GM18909 (cell line): Measurements from ENCODE around the gene ARHGAP36.

Source experiments
- ATAC-seq: cut with Tn5 transposase; IDR thresholded peaks from one replicate; pipeline ENCODE4 v1.9.1; 2021; ENCODE audit warnings: mild to moderate bottlenecking; ENCODE audit not compliant: unreplicated experiment, poor library complexity

Gene ARHGAP36, protein sequence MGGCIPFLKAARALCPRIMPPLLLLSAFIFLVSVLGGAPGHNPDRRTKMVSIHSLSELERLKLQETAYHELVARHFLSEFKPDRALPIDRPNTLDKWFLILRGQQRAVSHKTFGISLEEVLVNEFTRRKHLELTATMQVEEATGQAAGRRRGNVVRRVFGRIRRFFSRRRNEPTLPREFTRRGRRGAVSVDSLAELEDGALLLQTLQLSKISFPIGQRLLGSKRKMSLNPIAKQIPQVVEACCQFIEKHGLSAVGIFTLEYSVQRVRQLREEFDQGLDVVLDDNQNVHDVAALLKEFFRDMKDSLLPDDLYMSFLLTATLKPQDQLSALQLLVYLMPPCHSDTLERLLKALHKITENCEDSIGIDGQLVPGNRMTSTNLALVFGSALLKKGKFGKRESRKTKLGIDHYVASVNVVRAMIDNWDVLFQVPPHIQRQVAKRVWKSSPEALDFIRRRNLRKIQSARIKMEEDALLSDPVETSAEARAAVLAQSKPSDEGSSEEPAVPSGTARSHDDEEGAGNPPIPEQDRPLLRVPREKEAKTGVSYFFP

DNA sequence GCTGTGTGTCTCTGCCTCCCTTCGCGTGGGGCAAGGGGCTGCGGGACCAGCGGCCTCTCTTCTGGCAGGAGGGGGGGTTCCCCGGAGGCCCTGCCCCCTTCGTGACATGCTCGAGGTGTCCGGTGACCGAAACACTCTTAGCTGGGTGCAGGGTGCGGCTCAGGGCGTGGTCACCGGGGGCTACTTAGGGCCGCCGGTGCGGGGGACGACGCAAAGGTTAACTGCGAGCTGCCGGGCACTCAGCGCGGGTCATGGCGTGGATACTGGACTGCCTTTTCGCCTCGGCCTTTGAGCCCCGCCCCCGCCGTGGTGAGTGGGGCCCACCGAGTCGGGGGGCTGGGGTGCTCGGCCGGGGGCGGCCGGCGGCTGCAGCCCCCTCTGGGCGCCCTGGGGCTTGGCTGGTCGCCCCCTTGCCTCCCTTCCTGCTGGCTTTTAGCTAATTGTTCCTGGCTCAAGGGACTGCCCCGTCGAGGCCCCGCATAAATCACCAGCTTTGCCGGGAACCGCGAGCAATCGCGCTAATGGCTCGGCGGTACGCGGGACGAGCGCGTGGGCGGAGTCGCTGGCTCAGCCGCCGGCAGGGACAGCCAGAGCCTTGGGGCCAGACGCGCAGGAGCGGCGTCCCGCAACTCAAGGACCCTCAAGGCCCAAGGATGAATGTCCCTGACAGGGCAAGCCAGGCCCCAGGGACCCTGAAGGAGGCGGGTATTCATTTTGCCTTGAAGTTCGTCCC, at the start of gene ARHGAP36:
Gene ARHGAP36 (plus strand): TSS at position 211 of the 733 bp plus-strand sequence. CDS start 23,320 bp downstream, outside the sequence.
- no peak for ATAC-seq

DNA sequence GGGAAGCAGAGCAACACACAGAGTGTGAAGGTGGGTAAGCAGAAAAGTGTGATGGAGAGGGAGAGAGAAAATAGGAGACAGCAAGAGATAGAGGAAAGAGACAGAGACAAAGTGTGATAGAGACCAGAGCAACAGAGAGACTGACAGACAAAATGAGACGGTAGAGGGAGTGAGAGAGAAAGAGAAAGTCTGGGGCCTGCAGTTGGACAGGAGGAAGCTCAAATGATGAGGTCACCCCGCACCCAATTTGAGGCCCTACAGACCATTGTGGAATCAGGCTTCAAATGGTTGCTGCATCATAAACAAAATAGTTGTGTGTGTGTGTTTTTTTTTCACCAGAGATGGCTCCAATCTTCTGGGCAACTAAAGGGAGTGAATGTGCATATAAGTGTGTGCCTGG, 48.0 kb upstream of the ARHGAP36 start:
- no peak for ATAC-seq

DNA sequence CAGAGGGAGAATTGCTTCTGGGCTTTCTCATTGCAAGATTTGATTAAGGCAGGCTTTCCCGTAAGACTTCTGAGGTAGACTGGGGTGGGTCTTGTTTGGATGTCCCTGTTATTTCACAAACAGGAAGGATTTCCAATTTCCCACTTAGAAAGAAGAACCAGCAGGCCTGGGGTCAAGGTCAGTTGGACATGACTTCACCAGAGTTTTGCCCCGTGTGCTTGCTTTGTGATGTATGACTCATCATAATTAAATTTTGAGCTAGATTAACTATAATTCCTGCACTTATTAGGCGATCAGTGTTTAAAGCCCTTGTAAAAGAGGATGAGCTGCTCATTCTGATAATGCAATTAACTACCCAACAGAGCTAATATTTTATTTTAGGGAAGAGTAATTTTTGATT, 32.8 kb upstream of the ARHGAP36 start:
- no peak for ATAC-seq

DNA sequence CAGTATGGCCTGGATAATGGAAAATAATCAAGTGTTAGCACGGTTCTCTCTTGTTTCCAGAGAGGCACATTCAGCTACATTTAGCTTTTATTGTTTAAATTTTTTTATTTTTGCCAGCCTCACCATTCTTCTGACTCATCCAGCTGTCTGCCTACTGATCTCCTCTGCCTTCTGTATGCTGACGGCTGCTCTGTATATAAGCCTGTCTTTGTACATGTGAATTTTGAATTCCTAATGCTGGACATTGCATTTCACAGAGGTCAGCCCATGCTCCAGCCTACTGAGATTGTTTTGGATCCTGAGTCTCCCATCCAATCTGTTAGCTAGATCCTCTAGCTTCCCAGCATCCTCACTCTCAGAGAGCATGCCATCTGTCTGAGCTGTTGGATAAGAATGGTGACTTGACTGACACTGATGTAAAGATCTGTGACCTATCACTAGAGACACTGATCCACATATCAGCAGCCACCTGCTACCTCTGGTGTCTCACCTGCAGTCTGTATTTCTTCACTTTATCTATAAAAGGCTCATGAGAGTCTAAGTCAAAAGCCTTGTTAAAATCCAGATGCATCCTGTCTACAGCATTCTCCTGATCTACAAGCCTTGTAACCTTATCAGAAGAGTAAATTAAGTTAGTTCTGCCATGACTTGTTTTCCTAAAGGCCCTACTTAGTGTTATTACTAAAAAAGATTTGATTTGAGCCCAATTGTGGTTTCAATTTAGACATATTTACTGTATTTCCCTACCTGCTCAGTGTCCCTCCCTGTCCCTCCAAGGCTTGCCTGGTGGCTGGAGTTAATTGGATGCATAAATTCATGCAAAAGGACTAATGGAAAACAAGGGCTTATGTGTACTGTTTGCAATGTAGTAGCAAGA, 25.6 kb upstream of the ARHGAP36 start:
- ATAC-seq: no peak

DNA sequence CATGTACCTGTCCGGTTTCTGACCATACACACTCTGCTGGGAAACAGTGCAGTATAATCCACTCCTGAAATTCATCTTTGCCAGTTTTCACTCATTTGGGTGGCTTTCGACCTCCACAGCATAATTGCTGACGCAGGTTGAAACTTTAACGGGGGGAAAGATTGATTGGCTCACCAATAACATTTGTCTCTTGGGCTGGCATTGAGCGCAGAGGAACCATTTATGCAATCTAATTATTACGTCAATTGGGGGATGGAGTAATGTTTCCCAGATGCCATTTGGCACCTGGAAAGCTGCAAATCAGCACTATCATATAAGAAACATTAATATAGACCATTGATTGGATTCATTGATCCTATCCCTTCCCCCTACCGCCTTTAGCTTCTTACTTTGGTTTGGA, 24.1 kb upstream of the ARHGAP36 start:
- no peak for ATAC-seq

- no peak for ATAC-seq
Measured at GRCh38 chrX:131040781-131041180, 17.4 kb upstream of the ARHGAP36 start.

DNA sequence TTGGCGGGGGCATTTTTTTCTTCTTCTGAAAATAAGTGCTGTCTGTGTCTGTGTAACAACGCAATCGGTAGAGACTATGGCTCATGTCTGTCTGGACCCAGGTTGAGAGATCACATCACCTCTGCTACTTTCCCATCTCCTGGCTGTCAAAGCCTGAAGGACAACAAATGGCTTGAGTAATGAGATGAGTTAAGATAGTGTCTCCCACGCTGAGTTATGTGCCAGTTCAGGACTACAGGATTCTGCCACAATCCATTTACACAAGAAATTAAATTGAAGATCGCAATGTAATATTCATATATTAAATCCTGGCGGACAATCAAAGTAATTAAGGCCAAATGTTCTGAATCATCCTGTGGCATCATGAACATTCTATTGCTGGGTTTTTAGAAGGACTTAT, 16.5 kb upstream of the ARHGAP36 start:
- no peak for ATAC-seq

GRCh38 chrX:131045726-131046125, 12.4 kb upstream of the ARHGAP36 start:
- no peak for ATAC-seq

DNA sequence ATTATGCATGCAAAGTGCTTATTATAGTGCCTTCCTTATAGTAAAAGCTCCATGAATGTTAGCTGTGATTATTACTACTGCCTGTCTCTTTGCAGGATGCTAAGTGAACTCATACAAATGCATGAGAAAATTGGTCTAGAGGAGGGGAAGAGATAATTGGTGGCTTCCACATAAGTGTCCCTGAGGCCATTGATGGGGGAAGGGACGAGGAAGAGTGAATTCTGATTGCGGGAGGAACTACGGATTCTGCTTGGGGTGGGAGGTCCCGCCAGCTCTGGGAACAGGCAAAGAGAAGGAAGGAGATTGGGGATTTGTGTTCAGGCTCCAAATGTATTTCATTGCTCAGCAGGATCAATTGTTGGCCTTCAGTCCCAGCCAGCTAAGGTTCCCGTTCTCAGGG, 11.6 kb upstream of the ARHGAP36 start:
- no peak for ATAC-seq

- no peak for ATAC-seq
Measured at GRCh38 chrX:131047180-131047579, 11.0 kb upstream of the ARHGAP36 start.

- no peak for ATAC-seq
Measured at GRCh38 chrX:131053076-131053475, 5.1 kb upstream of the ARHGAP36 start.

- ATAC-seq: no peak
Measured at GRCh38 chrX:131054906-131055305, 3.2 kb upstream of the ARHGAP36 start.

GRCh38 chrX:131057706-131058105, 440 bp upstream of the ARHGAP36 start:
- ATAC-seq: no peak

GRCh38 chrX:131059246-131059645, 1.1 kb downstream of the ARHGAP36 start:
- ATAC-seq: no peak

GRCh38 chrX:131060147-131060546, 2.0 kb downstream of the ARHGAP36 start:
- no peak for ATAC-seq

DNA sequence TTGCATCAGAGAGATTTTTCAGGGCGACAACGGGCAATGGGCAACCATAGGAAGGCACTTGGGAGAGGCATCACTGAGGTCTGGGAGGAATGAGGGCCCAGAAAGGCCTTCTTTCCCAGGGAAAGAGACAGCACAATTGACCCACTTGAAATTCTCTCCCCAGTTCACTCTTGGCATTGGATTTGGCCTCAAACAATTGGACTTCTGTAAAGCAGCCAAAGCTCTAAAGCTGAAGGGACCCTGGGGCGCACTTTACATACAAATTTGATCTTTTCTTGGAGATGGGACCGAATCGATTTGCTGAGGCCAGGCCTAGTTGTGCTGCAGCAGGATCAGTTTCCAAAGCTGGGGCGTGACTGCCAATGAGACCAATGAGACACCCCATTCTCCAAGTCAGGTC, 3.2 kb downstream of the ARHGAP36 start:
- ATAC-seq: no peak

- no peak for ATAC-seq
Measured at GRCh38 chrX:131063613-131064012, 5.5 kb downstream of the ARHGAP36 start.

GRCh38 chrX:131066237-131066636, 8.1 kb downstream of the ARHGAP36 start:
- ATAC-seq: no peak

DNA sequence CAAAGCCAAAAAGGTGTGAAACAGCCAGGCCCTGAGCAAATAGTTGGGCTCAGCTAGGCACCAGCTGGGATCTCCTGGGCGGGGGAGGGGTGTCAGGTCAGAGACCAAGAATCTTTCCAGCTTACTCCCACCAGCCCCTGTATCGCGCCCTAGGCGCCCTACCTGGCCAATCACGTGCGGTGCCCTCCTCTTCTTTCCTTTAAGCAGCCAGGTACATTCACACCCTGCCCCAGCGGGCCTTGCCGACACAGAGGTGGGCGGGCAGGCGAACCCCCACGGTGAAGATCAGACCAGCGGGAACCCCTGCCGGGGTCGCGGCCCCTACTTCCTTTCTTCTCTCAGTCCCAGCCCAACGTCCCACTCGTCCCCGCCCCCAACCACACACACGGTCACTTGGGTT, 9.1 kb downstream of the ARHGAP36 start:
- ATAC-seq: no peak
